Hematopoietic multipotent progenitor cell treated with erythropoietin and hydrocortisone succinate and interleukin-3 and kit ligand, for 4 days (in vitro differentiated cells): ENCODE measurements around the gene PCDHA12.
"Not testable (repeated sequence)": the region's sequence is repeated elsewhere in the genome, so short reads cannot be mapped to it uniquely, and the experiment has no call there.

Source experiments
- DNase-seq: peaks from one replicate; pipeline ENCODE4 v3.0.0-alpha.2; 2015

The PCDHA12 gene

GRCh38 chr5:140862441-140863295 is 12.4 kb upstream of the PCDHA12 start:
- DNase-seq = no peak

DNA sequence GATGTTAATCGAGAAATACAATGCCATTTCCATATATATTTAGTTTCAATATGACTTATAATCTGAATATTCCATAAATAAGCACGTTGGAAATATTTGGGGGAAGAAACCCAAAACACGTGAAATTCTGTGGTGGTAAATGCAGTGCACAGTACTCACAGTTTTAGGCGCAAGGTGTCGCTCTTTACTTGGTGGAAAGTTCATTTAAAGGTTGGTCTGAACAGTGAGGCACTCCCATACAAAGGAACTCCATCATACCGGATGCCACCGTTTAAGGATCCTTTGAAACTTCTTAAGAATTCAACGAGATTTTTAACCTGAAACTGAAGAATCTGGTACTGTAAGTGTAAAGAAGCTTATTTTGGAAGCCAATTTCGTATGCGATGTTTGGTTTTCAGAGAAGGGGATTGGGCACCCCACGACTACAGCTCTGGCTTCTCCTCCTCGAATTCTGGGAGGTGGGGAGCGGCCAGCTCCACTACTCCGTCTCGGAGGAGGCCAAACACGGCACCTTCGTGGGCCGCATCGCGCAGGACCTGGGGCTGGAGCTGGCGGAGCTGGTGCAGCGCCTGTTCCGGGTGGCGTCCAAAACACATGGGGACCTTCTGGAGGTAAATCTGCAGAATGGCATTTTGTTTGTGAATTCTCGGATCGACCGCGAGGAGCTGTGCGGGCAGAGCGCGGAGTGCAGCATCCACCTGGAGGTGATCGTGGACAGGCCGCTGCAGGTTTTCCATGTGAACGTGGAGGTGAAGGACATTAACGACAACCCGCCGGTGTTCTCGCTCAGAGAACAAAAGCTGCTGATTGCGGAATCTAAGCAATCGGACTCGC is 6.2 kb upstream of the PCDHA12 start, which contains the start of gene PCDHA11:
Gene PCDHA11, plus strand, starts transcription at position 237 of the 834 bp plus-strand sequence. Its CDS starts 147 bp downstream, at position 384.
- DNase-seq = peak; percentile 25

DNA sequence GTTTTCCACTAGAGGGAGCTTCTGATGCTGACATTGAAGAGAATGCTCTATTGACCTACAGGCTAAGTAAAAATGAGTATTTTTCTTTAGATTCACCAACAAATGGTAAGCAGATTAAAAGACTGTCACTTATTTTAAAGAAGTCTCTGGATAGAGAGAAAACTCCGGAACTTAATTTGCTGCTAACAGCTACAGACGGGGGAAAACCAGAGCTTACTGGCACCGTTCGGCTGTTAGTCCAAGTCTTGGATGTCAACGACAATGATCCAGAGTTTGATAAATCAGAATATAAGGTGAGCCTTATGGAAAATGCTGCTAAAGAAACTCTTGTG is 5.6 kb upstream of the PCDHA12 start:
- no peak for DNase-seq

GRCh38 chr5:140870221-140871201 is 4.6 kb upstream of the PCDHA12 start:
- DNase-seq = no peak

- DNase-seq = not testable (repeated sequence)
These were observed 1.6 kb downstream of the PCDHA12 start for GRCh38 chr5:140876541-140877261.

DNA sequence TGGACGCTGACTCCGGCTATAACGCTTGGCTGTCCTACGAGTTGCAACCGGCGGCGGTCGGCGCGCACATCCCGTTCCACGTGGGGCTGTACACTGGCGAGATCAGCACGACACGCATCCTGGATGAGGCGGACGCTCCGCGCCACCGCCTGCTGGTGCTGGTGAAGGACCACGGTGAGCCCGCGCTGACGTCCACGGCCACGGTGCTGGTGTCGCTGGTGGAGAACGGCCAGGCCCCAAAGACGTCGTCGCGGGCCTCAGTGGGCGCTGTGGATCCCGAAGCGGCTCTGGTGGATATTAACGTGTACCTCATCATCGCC is 2.1 kb downstream of the PCDHA12 start:
- DNase-seq = no peak

DNA sequence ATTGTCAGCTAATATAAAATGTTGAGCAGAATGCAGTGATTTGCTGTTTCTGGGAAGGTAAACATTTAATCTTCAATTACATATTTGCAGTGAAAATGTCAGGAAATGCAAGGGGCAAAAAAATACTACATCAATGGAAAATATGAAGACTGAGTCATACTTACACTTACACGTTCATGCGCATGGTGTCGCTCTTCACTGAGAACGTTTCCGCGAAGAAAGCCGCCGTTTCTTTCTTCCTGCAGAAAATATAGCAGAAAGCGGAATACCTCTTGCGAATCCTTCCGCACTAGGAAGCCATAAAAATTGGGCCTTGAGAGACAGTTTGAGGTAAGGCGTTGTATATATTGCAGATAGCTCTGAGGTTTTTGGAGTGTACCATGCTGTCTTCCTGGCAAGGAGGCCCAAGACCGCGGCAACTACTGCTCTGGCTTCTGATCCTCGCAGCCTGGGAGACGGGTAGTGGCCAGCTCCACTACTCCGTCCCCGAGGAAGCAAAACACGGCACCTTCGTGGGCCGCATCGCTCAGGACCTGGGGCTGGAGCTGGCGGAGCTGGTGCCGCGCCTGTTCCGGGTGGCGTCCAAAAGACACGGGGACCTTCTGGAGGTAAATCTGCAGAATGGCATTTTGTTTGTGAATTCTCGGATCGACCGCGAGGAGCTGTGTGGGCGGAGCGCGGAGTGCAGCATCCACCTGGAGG is 6.9 kb downstream of the PCDHA12 start, which contains the start of gene PCDHA13:
Gene PCDHA13, plus strand, starts transcription at position 236 of the 702 bp plus-strand sequence. Its CDS starts 145 bp downstream, at position 381.
- DNase-seq = peak; percentile 24

DNA sequence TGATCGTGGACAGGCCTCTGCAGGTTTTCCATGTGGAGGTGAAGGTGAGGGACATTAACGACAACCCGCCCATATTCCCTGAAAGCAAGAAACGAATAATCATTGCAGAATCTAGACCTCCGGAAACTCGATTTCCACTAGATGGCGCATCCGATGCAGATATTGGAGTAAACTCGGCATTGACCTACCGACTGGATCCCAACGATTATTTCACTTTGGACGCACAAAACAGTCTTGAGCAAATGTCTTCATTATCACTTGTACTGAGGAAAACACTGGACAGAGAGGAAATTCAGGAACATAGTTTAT is 7.4 kb downstream of the PCDHA12 start:
- DNase-seq = no peak

- DNase-seq = no peak
These were observed 8.3 kb downstream of the PCDHA12 start for GRCh38 chr5:140883373-140883772.

- DNase-seq = no peak
These were observed 9.0 kb downstream of the PCDHA12 start for GRCh38 chr5:140883927-140884697.

DNA sequence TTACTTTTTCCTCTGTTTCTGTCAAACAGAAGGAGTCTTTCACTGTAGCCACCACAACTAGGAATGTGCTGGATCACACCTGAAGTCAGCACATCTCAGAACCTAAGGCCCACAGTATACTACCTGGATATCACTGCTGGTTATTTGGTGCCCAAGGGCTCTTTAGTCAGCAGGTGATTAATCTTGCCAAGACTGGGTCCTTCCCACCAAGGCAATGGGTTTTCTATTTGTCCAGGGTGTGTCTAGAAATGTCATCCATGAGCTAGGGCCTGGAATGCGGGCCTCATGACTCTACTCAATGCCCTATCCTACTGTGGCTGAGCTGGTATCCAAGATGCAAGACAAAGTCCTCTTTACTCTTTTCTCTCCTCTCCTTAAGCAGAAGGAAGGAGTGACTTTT is 41.2 kb downstream of the PCDHA12 start:
- no peak for DNase-seq

GRCh38 chr5:140923601-140924000 is 48.5 kb downstream of the PCDHA12 start:
- DNase-seq = no peak

- DNase-seq = peak; percentile 1
These were observed 50.8 kb downstream of the PCDHA12 start, which contains the start of gene PCDHAC1 for GRCh38 chr5:140925806-140926442. PCDHAC1 (plus strand) TSS chr5:140926299; CDS start chr5:140926893, 594 bp downstream.

DNA sequence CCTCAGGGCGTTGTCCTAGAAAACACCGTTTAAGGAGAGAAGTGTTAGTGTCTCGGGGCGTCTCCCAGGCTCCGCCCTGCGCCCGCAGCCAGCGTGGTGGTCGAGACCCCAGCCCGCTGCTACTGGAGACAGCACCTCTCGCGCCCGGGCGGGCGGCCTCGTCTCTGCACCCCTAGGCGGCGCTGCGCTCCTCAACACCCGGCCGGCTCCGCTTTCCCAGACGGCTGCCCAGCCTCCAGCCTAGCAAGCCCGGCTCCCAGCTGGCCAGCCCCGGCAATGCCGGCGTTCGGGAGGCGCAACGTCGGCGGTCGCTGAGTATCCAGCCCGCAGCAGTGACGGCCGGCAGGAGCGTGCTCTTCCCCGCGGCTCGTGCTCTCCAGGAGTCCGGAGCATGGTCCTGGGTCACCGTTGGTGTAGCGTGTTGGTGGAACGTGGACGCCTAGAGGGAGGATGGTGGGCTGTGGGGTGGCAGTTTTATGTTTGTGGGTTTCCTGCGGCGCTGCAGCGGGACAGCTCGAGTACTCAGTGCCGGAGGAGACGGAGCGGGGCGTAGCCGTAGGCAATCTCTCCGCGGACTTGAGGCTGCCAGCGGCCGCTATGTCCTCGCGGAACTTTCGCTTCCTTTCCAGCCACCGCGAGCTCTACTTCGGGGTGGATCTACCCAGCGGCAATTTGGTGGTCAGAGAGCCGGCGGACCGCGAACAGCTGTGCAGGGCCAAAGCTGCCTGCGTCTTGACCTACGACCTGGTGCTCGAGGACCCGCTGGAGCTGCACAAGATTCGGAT is 51.5 kb downstream of the PCDHA12 start:
- peak; percentile 44 for DNase-seq

GRCh38 chr5:140927228-140927573 is 52.1 kb downstream of the PCDHA12 start:
- no peak for DNase-seq
